GM12878 (cell line): ENCODE results near the gene SGIP1.

Source experiments
- CBX3 ChIP-seq: fragments of 200-600 bp; sonication (generic); IDR thresholded peaks from 2 replicates; pipeline ENCODE4 v1.6.1; 2016; ENCODE audit warnings: low read depth, borderline replicate concordance
- SIN3A ChIP-seq: IDR thresholded peaks from 2 replicates; pipeline ENCODE4 v1.6.1; 2012; ENCODE audit warnings: low read depth, low read length, improper control_type of control experiment
- TF ChIP-seq, protein P1 (sequence below), 3 experiments: IDR thresholded peaks in 2 of 3; conservative IDR thresholded peaks in 1 of 3; 2 replicates each; pipeline ENCODE4 v1.5.1; 2011; ENCODE audit warnings: low read depth in 3 of 3, low read length in 3 of 3, mild to moderate bottlenecking in 3 of 3, control low read depth in 2 of 3, moderate library complexity in 2 of 3, inconsistent platforms in 1 of 3, mixed read lengths in 1 of 3; ENCODE audit not compliant: control insufficient read depth in 2 of 3, insufficient read depth in 1 of 3; ENCODE audit errors: extremely low read depth in 1 of 3

DNA sequence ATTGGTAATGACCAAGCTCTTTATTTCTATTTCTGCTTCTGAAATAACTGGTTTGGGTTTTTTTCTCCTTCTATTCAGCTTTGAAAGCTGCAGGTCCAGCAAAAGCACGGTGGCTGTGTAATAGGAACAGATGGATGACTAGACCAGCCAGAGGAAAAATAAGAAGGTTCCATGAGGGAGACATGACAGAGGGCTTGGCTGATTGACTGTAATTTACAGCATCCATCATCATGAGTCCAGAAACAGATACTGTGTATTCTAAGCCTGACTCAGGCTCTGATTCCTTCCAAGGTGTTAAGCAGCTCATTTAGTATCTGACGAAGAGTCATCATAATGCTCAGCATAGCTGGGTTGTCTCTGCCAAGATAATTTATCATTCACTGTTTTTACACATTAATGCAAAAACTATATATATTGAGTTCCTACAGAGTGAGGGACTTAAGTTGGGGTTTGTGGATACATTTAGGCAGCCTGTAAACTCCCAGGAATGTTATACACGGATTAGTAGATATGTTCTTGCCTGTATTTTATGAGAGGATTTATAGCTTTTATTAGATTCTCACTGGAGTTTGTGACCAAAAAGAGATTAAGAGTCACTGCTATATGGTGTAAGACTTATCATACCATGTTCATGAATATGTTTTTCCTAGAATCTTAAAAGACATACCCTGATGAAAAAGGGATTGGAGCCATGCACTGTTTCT, 72.6 kb downstream of the SGIP1 start:
- TF ChIP-seq, protein P1, sequence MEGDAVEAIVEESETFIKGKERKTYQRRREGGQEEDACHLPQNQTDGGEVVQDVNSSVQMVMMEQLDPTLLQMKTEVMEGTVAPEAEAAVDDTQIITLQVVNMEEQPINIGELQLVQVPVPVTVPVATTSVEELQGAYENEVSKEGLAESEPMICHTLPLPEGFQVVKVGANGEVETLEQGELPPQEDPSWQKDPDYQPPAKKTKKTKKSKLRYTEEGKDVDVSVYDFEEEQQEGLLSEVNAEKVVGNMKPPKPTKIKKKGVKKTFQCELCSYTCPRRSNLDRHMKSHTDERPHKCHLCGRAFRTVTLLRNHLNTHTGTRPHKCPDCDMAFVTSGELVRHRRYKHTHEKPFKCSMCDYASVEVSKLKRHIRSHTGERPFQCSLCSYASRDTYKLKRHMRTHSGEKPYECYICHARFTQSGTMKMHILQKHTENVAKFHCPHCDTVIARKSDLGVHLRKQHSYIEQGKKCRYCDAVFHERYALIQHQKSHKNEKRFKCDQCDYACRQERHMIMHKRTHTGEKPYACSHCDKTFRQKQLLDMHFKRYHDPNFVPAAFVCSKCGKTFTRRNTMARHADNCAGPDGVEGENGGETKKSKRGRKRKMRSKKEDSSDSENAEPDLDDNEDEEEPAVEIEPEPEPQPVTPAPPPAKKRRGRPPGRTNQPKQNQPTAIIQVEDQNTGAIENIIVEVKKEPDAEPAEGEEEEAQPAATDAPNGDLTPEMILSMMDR (IDR thresholded peaks at IDR 0.05 in 2 of 3, conservative IDR thresholded peaks at IDR 0.05 in 1 of 3; ENCODE audit: control insufficient read depth in 2 of 3, extremely low read depth in 1 of 3, insufficient read depth in 1 of 3, low read depth in 3 of 3, low read length in 3 of 3) = no peak
- TF ChIP-seq SIN3A (no peak), CBX3 (no peak)
